AG09319 (cell line): ENCODE results near the gene RTN1.

ENCODE experiments used
- DNase-seq: peaks from one replicate; pipeline ENCODE4 v3.0.0-alpha.2; 2010; ENCODE audit warnings: low read depth; ENCODE audit errors: extremely low read depth
- CTCF ChIP-seq: IDR thresholded peaks from 2 replicates; pipeline ENCODE4 v1.5.1; 2011; ENCODE audit warnings: low read depth, mild to moderate bottlenecking, inconsistent platforms, low read length, moderate library complexity

Gene RTN1

GRCh38 chr14:59905188-59905587 is 34.6 kb upstream of the RTN1 start:
- no peak for TF ChIP-seq CTCF
- DNase-seq, result no peak

- DNase-seq, result no peak
- TF ChIP-seq CTCF, result no peak
Measured at GRCh38 chr14:59904184-59904583, 33.6 kb upstream of the RTN1 start.

GRCh38 chr14:59900556-59900955 is 30.0 kb upstream of the RTN1 start:
- no peak for DNase-seq
- no peak for TF ChIP-seq CTCF

GRCh38 chr14:59897757-59898383 is 27.3 kb upstream of the RTN1 start:
- no peak for DNase-seq
- TF ChIP-seq CTCF, result no peak; the same call in none of the 2 replicates

- TF ChIP-seq CTCF, result no peak
Measured at GRCh38 chr14:59895721-59896120, 25.1 kb upstream of the RTN1 start.

GRCh38 chr14:59890676-59891075 is 20.1 kb upstream of the RTN1 start:
- TF ChIP-seq CTCF, result no peak
- DNase-seq, result no peak

More at GRCh38 chr14:59895721-59896120, 25.1 kb upstream of the RTN1 start:
- DNase-seq, result no peak

- DNase-seq, result no peak
- no peak; the same call in 1 of the 2 replicates for TF ChIP-seq CTCF
Measured at GRCh38 chr14:59882957-59883356, 12.4 kb upstream of the RTN1 start.
